ENCODE measurements around the gene ATAD3B.
"Not testable (repeated sequence)": the region's sequence is repeated elsewhere in the genome, so short reads cannot be mapped to it uniquely, and the experiment has no call there.

The ATAD3B gene

GRCh38 chr1:1437904-1438376 lies 33.6 kb upstream of the ATAD3B start:
- H3K9ac ChIP-seq, result peak overlapping the region; percentile 82
- TF ChIP-seq Cebpa-rat (IDR thresholded peaks at IDR 0.05), result no peak
- peak overlapping the region; percentile 100 for H3K4me2 ChIP-seq
- H4K20me1 ChIP-seq, result peaks cover 53% of the 10 kb centered on the region
- peaks cover 12% of the 10 kb centered on the region; the same call in 1 of the 2 replicates for H3K36me3 ChIP-seq
- H3K9me3 ChIP-seq, result no peaks in the 10 kb centered on the region
- peak overlapping the region; percentile 94; the same call in 1 of the 2 replicates for H3K27ac ChIP-seq
- no peaks in the 10 kb centered on the region for H3K27me3 ChIP-seq
- H3K4me3 ChIP-seq, result peak overlapping the region; percentile 75
- peaks cover 92% of the 10 kb centered on the region for H3K4me1 ChIP-seq

- TF ChIP-seq Cebpa-rat (IDR thresholded peaks at IDR 0.05), result no peak
- Histone ChIP-seq H3K27me3 (no peaks in the 10 kb centered on the region), H3K4me3 (peak overlapping the region; percentile 75), H3K4me2 (peak overlapping the region; percentile 100), H3K36me3 (peaks cover 12% of the 10 kb centered on the region; the same call in 1 of the 2 replicates), H3K27ac (peak overlapping the region; percentile 94), H4K20me1 (peaks cover 53% of the 10 kb centered on the region), H3K9ac (peak overlapping the region; percentile 82), H3K4me1 (peaks cover 84% of the 10 kb centered on the region), H3K9me3 (no peaks in the 10 kb centered on the region)
Observed at GRCh38 chr1:1438531-1439381, 32.8 kb upstream of the ATAD3B start.

- Histone ChIP-seq H3K4me1 (peaks cover 74% of the 10 kb centered on the region), H3K9me3 (no peaks in the 10 kb centered on the region), H3K36me3 (peaks cover 12% of the 10 kb centered on the region; the same call in 1 of the 2 replicates), H3K27me3 (no peaks in the 10 kb centered on the region), H3K27ac (peak overlapping the region; percentile 38; the same call in 1 of the 2 replicates), H3K9ac (peak overlapping the region; percentile 24; the same call in 1 of the 2 replicates), H3K4me2 (peak overlapping the region; percentile 100), H3K4me3 (no peak overlapping the region), H4K20me1 (peaks cover 53% of the 10 kb centered on the region)
- no peak for TF ChIP-seq Cebpa-rat (IDR thresholded peaks at IDR 0.05)
Observed at GRCh38 chr1:1439546-1440261, 31.9 kb upstream of the ATAD3B start.

- peak overlapping the region; percentile 38; the same call in 1 of the 2 replicates for H3K27ac ChIP-seq
- H3K4me2 ChIP-seq, result peak overlapping the region; percentile 100
- H3K9me3 ChIP-seq, result no peaks in the 10 kb centered on the region
- no peaks in the 10 kb centered on the region for H3K27me3 ChIP-seq
- peaks cover 12% of the 10 kb centered on the region; the same call in 1 of the 2 replicates for H3K36me3 ChIP-seq
- peaks cover 53% of the 10 kb centered on the region for H4K20me1 ChIP-seq
- peaks cover 67% of the 10 kb centered on the region for H3K4me1 ChIP-seq
- no peak overlapping the region for H3K4me3 ChIP-seq
- TF ChIP-seq Cebpa-rat (IDR thresholded peaks at IDR 0.05), result no peak
- peak overlapping the region; percentile 24; the same call in 1 of the 2 replicates for H3K9ac ChIP-seq
Observed at GRCh38 chr1:1440262-1441001, 31.1 kb upstream of the ATAD3B start.

GRCh38 chr1:1441002-1441888 lies 30.3 kb upstream of the ATAD3B start:
- peak overlapping the region; percentile 100 for H3K4me2 ChIP-seq
- TF ChIP-seq Cebpa-rat (IDR thresholded peaks at IDR 0.05), result no peak
- peaks cover 63% of the 10 kb centered on the region for H3K4me1 ChIP-seq
- no peak overlapping the region for H3K4me3 ChIP-seq
- H3K27ac ChIP-seq, result peak overlapping the region; percentile 39
- peaks cover 12% of the 10 kb centered on the region; the same call in 1 of the 2 replicates for H3K36me3 ChIP-seq
- H3K9me3 ChIP-seq, result no peaks in the 10 kb centered on the region
- H4K20me1 ChIP-seq, result peaks cover 49% of the 10 kb centered on the region
- peak overlapping the region; percentile 36; the same call in 1 of the 2 replicates for H3K9ac ChIP-seq
- no peaks in the 10 kb centered on the region for H3K27me3 ChIP-seq

- H3K9ac ChIP-seq, result peak overlapping the region; percentile 36; the same call in 1 of the 2 replicates
- H3K36me3 ChIP-seq, result peaks cover 12% of the 10 kb centered on the region; the same call in 1 of the 2 replicates
- peaks cover 53% of the 10 kb centered on the region for H3K4me1 ChIP-seq
- no peaks in the 10 kb centered on the region for H3K27me3 ChIP-seq
- H3K9me3 ChIP-seq, result no peaks in the 10 kb centered on the region
- peak overlapping the region; percentile 39; the same call in 1 of the 2 replicates for H3K27ac ChIP-seq
- H3K4me3 ChIP-seq, result no peak overlapping the region
- TF ChIP-seq Cebpa-rat (IDR thresholded peaks at IDR 0.05), result no peak
- H4K20me1 ChIP-seq, result peaks cover 39% of the 10 kb centered on the region
- H3K4me2 ChIP-seq, result peak overlapping the region; percentile 100
Observed at GRCh38 chr1:1442069-1442770, 29.3 kb upstream of the ATAD3B start.

- not testable (repeated sequence) for H3K9me3 ChIP-seq, H4K20me1 ChIP-seq, H3K4me2 ChIP-seq, H3K27ac ChIP-seq, H3K4me3 ChIP-seq, H3K4me1 ChIP-seq, H3K36me3 ChIP-seq, H3K9ac ChIP-seq
- H3K27me3 ChIP-seq, result peaks cover 11% of the 10 kb centered on the region; the same call in 1 of the 2 replicates
Observed at GRCh38 chr1:1446631-1447030, 24.9 kb upstream of the ATAD3B start.

GRCh38 chr1:1449099-1449739 lies 22.3 kb upstream of the ATAD3B start, which contains the start of gene ATAD3C:
ATAD3C (plus strand) TSS chr1:1449689; CDS start chr1:1450684, 995 bp downstream.
- Histone ChIP-seq H3K27me3 (peaks cover 11% of the 10 kb centered on the region; the same call in 1 of the 2 replicates), H3K9ac (no peak within 1 kb of the TSS), H4K20me1 (no peaks in the 10 kb centered on the region), H3K9me3 (no peaks in the 10 kb centered on the region), H3K4me3 (no peak within 1 kb of the TSS), H3K27ac (no peak within 1 kb of the TSS), H3K36me3 (no peaks in the 10 kb centered on the region), H3K4me2 (no peak within 1 kb of the TSS), H3K4me1 (no peaks in the 10 kb centered on the region)
- TF ChIP-seq Cebpa-rat (IDR thresholded peaks at IDR 0.05), result no peak

- not testable (repeated sequence) for H3K9ac ChIP-seq, H3K4me3 ChIP-seq, H3K9me3 ChIP-seq, H4K20me1 ChIP-seq, H3K27ac ChIP-seq, H3K36me3 ChIP-seq, H3K4me2 ChIP-seq, H3K4me1 ChIP-seq
- H3K27me3 ChIP-seq, result peaks cover 11% of the 10 kb centered on the region; the same call in 1 of the 2 replicates
Observed at GRCh38 chr1:1450616-1451015, 20.9 kb upstream of the ATAD3B start.

Data from BLaER1 (cell line).